A673 (cell line): Measurements from ENCODE around the gene DTWD1. TPM values are rescaled to one million over a fixed set of nuclear protein-coding genes. Genes with fewer than 3 reads are reported as not detected.

Experiments
- BruUV-seq: library from RNA; stranded (reverse); fragments of 400-500 nt; replicated peaks from 2 replicates; lab custom pipeline; 2021; lab: Mats Ljungman, UMichigan
- CTCF ChIA-PET: fragments of 300-600 bp; sonication (Branson Sonifier 250); formaldehyde crosslinking; loops from one replicate; lab custom pipeline; 2022; ENCODE audit warnings: antibody characterized with exemption; lab: Charles Lee
- POLR2A ChIA-PET: fragments of 300-600 bp; sonication (Branson Sonifier 250); formaldehyde crosslinking; loops from one replicate; lab custom pipeline; 2022; ENCODE audit warnings: antibody characterized with exemption; ENCODE audit not compliant: low non-redundant PET; lab: Charles Lee
- DNase-seq: peaks from one replicate; pipeline ENCODE4 v3.0.0-alpha.2; 2015; ENCODE audit warnings: low spot score
- H3K27ac ChIP-seq: fragments of 200-600 bp; sonication (generic); 2 replicates; pipeline ENCODE4 v1.5.1; 2016; ENCODE audit warnings: mixed run types, low read depth, mild to moderate bottlenecking, mixed read lengths, antibody characterized with exemption, low read length; ENCODE audit not compliant: poor library complexity, severe bottlenecking
- H3K27me3 ChIP-seq: fragments of 200-600 bp; sonication (generic); replicated peaks from 2 replicates; pipeline ENCODE4 v1.6.1; 2017; ENCODE audit warnings: mixed run types, low read depth, mild to moderate bottlenecking, mixed read lengths, antibody characterized with exemption, low read length; ENCODE audit not compliant: insufficient read depth, poor library complexity
- H3K36me3 ChIP-seq: fragments of 200-600 bp; sonication (generic); 2 replicates; pipeline ENCODE4 v1.6.1; 2016; ENCODE audit warnings: mixed run types, mild to moderate bottlenecking, mixed read lengths, antibody characterized with exemption, low read length; ENCODE audit not compliant: insufficient read depth, poor library complexity, severe bottlenecking
- H3K4me1 ChIP-seq: fragments of 200-600 bp; sonication (generic); 2 replicates; pipeline ENCODE4 v1.6.1; 2017; ENCODE audit warnings: mixed run types, mild to moderate bottlenecking, mixed read lengths, antibody characterized with exemption, low read length; ENCODE audit not compliant: insufficient read depth, poor library complexity, severe bottlenecking
- H3K4me3 ChIP-seq: fragments of 200-600 bp; sonication (generic); 2 replicates; pipeline ENCODE4 v1.5.1; 2016; ENCODE audit warnings: low read depth, mixed run types, mild to moderate bottlenecking, mixed read lengths, low read length; ENCODE audit not compliant: poor library complexity, severe bottlenecking
- H3K9me3 ChIP-seq: fragments of 200-600 bp; sonication (generic); 2 replicates; pipeline ENCODE4 v1.6.1; 2016; ENCODE audit warnings: mixed run types, low read depth, mild to moderate bottlenecking, mixed read lengths, antibody characterized with exemption, low read length; ENCODE audit not compliant: poor library complexity, severe bottlenecking
- CTCF ChIP-seq: fragments of 300-800, 200-600 bp; sonication (generic); conservative IDR thresholded peaks from 2 replicates; pipeline ENCODE4 v1.5.1; 2017; ENCODE audit warnings: low read depth, mild to moderate bottlenecking, antibody characterized with exemption, low read length, moderate library complexity, mixed read lengths
- EZH2 ChIP-seq: fragments of 200-600 bp; sonication (generic); IDR thresholded peaks from 2 replicates; pipeline ENCODE4 v1.6.1; 2017; ENCODE audit warnings: borderline replicate concordance, low read depth, mild to moderate bottlenecking, mixed read lengths, antibody characterized with exemption, low read length; ENCODE audit not compliant: poor library complexity, severe bottlenecking
- intact Hi-C: fragments of 100-400 bp; cut with micrococcal nuclease; formaldehyde crosslinking; loops from one replicate; pipeline ENCODE4 v1.10.0; 2022; ENCODE audit not compliant: unreplicated experiment
- total RNA-seq: library from RNA; stranded (reverse); gene quantifications from 2 replicates; pipeline ENCODE4 v1.2.3, GENCODE V29; 2021

Gene DTWD1
- total RNA-seq, 1 experiment from 2014 or later: 16.5 TPM

- intact Hi-C loops: no loop called here
- H3K36me3 ChIP-seq: no peaks in the 10 kb centered on the region
- no peak overlapping the region for H3K27ac ChIP-seq
- CTCF ChIA-PET: no interaction called here
- POLR2A ChIA-PET: no interaction called here
- H3K27me3 ChIP-seq: no peaks in the 10 kb centered on the region
- no peaks in the 10 kb centered on the region for H3K4me1 ChIP-seq
- no peaks in the 10 kb centered on the region for H3K9me3 ChIP-seq
- BruUV-seq: no TSS peak
- H3K4me3 ChIP-seq: no peak overlapping the region
- TF ChIP-seq CTCF (no peak), EZH2 (no peak)
- no peak for DNase-seq
Measured at GRCh38 chr15:49669288-49669687, 48.4 kb downstream of the DTWD1 start.

GRCh38 chr15:49673861-49674260, 53.0 kb downstream of the DTWD1 start:
- TF ChIP-seq EZH2 (no peak), CTCF (no peak)
- no peak for DNase-seq
- H3K36me3 ChIP-seq: no peaks in the 10 kb centered on the region
- no peak overlapping the region for H3K27ac ChIP-seq
- H3K4me1 ChIP-seq: no peaks in the 10 kb centered on the region
- H3K27me3 ChIP-seq: no peaks in the 10 kb centered on the region
- ChIA-PET CTCF (no interaction called here), POLR2A (no interaction called here)
- no peaks in the 10 kb centered on the region for H3K9me3 ChIP-seq
- intact Hi-C loops: no loop called here
- BruUV-seq: no TSS peak
- H3K4me3 ChIP-seq: no peak overlapping the region

- DNase-seq: no peak
- Histone ChIP-seq H3K4me3 (no peak overlapping the region), H3K36me3 (no peaks in the 10 kb centered on the region), H3K4me1 (no peaks in the 10 kb centered on the region), H3K27ac (no peak overlapping the region), H3K27me3 (no peaks in the 10 kb centered on the region), H3K9me3 (no peaks in the 10 kb centered on the region)
- CTCF ChIA-PET: no interaction called here
- intact Hi-C loops: no loop called here
- POLR2A ChIA-PET: no interaction called here
- TF ChIP-seq CTCF (no peak), EZH2 (no peak)
- no TSS peak for BruUV-seq
Measured at GRCh38 chr15:49674370-49674769, 53.5 kb downstream of the DTWD1 start.
